ENCODE results near the gene ZMYND10.

ZMYND10 gene

DNA sequence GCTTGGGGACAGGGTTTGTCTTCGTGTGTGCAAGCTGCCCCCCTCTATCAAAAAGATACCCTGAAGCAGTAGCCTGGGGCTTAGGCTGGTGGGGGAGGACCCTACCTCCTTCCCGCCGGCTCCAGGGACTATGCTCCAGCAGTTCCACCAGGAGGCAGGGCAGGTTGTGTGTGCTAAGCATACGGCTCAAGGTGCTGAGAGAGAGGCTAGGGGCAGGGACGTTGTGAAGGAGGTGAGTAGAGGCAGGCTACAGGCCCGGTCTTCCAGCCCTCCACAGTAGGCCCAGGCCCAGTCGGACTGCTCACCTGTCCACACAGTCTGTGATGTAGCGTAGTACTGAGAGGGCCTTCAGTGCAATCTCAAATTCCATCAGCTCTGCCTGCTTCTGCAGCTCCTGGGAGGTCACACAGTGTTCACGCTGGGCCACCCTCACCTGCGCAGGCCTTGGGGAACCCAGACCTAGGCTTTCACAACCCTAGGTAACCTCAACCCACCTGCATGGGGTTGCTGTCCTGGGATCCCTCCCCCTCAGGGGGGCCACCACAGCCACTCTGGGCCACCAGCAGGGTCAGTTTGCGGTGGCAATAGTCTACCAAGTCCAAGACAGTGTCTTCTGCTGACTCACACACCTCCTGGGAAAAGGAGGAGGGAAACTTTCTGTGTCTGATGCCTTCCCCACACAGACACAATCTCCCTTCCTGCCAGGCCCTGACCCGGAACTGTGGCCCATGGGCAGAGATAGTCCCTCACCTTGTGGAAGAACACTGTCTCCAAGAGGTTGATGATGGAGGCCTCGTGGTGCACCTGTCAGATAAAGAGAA is 2.5 kb downstream of the ZMYND10 start:
- no peak for DNase-seq

DNA sequence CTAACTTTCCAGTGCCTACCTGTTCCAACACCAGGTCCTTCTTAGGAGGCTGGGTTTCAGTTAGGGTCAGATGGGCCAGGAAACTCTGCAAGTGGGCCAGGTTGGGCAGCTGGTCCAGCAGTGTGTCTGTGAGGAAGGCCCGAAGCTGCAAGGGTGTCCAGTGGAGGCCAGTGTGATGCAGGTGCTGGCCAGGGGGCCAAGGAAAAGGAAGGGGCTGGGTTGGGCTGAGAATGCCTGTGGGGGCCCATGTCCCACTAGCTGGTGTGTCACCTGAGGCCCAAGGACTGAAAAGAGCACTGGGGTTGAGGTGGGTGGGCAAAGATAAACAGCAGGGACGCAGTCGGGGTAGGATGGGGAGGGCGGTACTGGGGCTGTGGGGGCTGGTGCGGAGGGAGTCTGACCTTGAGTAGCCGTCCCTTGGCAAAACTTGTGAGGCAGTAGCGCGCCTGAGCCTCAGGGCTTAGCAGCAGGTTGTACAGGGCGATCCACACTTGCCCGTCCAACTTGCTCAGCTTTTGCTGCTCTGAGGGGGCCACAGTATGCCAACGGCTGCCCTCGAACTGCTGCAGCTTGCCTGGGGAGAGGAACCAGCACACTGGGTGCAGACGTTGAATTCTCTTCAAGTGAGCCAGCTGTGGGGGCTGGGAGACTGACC is 3.4 kb downstream of the ZMYND10 start:
- DNase-seq = no peak

DNA sequence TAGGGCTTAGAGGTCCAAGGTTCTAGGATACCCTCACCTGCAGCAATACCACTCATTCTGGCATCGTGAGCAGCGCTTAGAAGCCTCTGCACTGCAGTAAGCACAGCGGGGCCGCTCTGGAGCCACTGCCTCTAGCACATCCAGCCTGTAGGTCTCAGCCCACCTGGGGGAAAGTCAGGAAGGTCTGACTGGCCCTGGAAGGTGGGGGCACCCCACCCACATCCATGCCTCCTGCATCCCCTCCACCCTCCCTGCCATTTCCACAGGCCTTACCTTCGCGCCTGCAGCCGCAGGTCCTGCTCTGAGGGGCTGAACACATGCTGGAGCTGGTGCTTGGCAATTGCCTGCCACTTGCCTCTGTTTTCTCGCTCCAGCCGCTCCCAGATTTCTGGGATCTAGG is 4.0 kb downstream of the ZMYND10 start:
- no peak for DNase-seq

DNA sequence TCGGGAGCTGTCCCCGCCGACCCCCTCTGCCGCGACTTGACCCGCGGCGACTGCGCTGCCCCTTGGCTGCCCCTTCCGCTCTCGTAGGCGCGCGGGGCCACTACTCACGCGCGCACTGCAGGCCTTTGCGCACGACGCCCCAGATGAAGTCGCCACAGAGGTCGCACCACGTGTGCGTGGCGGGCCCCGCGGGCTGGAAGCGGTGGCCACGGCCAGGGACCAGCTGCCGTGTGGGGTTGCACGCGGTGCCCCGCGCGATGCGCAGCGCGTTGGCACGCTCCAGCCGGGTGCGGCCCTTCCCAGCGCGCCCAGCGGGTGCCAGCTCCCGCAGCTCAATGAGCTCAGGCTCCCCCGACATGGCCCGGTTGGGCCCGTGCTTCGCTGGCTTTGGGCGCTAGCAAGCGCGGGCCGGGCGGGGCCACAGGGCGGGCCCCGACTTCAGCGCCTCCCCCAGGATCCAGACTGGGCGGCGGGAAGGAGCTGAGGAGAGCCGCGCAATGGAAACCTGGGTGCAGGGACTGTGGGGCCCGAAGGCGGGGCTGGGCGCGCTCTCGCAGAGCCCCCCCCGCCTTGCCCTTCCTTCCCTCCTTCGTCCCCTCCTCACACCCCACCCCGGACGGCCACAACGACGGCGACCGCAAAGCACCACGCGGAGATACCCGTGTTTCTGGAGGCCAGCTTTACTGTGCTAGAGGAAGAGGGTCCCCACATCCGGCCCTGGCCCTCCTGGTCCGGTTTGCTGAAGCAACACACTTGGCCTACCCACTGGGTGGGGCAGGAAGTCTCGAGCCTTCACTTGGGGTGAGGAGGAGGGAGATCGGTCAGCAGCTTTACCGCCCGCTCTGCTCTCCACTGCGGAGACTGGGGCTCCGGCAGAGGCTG is 4.8 kb downstream of the ZMYND10 start, which contains the start of gene RASSF1:
RASSF1 (minus strand) TSS at position 389 of the 882 bp plus-strand sequence; CDS start at position 358, 31 bp downstream.
- DNase-seq = peak; percentile 87

DNA sequence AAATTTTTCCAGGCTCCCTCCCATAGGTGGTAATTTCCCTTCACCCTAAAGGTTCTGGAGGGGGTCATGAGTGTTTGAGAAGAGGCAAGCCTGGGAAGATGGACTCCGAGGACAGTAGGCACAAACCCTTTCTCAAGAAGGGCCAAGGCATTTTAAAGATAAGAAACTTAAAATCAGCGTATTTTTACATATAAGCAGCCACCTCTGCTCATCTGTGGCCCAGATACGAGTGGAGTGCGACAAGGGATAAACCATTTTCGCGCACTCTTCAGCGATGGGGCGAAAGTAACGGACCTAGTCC is 5.4 kb downstream of the ZMYND10 start:
- no peak for DNase-seq

DNA sequence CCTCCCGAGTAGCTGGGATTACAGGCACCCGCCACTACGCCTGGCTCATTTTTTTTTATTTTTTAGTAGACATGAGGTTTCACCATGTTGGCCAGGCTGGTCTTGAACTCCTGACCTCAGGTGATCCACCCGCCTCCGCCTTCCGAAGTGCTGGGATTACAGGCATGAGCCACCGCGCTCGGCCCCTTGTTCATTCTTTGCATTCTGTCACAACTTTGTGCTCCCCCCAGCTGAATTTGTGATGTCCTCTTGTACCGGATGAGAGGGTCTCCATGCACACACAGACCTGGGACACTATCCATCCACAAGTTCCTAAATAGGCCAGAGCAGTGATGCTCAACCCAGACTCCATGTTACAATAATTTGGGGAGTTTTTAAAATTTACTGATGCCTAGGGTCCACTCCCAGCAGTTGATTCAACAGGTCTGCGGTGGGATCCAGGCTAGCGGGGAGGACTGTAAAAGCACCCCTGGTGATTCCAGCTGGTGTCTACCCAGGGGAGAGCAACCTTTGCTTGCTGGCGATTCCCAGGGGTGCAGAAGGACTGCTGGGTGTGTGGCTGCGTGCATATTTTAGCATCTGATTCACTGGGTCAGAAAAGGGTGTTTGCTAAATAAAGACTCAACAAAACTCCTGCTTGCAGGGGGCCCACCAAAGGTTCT is 5.9 kb downstream of the ZMYND10 start:
- no peak for DNase-seq

DNA sequence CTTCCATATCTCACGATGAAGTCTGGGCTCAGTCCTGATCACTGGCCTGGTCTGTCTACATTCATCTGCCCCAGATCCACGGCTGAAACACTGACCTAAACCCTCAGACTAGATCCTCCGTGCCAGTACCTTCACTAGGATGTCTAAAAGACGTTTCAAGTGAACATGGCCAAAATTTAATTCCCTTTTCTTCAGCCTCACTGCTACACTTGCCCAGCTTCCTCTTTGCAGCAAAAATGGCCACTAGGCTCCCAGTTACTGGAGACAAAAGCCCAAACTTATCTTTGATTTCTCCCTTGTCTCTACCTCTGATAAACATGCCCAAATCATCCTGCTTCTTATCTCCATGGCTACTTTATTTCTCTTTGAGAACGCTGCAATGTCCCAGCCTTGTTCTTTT is 6.6 kb downstream of the ZMYND10 start:
- no peak for DNase-seq

DNA sequence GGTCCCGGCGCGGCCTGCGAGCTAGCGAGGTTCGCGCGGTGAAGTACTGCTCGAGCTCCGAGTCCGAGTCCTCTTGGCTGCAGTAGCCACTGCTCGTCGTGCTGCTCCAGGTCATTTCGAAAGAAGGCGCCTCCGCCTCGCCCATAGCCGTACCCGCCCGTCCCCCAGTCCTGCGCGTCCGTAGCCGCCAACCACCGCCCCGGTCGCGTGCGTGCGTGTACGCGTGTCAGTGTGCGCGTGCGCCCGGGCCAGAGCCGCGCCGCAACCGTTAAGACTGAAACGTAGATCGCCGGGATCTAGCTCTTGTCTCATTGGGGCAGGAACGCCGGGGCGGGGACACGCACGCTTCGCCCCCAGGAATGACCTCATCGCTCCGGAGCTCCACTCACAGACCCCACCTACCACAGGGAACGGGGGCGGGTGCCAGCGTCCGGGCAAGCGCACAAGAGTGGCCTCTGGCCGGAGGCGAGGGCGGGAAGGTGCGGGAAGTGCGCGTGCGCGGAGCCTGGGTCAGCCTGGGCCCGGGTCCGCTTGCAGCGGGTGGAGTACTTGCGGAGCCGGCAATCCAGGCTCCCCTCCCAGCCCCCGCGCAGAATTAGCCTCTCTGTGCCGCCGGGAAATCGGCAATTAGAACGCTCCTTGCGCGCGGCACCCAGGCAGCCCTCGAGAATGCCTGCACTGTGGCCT is 8.2 kb downstream of the ZMYND10 start:
- peak; percentile 99 for DNase-seq

DNA sequence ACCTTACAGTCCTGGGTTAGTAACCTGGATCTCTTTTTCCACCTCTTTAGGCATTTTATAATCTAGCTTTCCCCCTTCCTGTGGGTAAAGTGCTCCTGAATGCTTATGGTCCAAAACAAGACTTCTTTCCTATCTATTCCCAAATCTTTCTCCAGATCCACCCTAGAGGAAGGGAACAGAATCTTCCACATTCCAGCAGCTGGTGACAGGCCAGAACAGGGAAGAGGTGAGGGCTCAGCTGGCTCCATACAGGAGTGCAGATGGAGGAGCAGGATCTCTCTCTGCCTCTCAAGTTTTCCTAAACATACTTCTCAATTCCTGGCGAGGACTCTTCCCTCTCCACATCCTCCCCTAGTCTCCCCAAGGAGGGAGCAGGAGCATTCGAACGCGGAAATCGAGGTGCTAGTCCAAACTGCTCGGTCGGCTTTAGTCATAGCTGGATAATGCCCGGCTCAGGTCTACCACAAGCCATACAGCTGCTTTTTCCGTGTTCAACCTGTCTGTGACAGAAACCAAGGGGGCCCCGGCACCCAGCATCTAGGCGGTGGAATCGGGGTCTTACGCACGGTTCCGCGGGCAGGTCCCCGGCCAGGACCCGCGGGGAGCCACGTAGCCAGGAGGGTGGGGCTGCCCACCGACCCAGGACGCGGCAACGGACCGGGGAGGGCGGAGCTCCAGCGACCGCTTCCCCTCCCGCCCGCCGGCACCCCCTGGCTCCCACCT is 8.9 kb downstream of the ZMYND10 start:
- no peak for DNase-seq

DNA sequence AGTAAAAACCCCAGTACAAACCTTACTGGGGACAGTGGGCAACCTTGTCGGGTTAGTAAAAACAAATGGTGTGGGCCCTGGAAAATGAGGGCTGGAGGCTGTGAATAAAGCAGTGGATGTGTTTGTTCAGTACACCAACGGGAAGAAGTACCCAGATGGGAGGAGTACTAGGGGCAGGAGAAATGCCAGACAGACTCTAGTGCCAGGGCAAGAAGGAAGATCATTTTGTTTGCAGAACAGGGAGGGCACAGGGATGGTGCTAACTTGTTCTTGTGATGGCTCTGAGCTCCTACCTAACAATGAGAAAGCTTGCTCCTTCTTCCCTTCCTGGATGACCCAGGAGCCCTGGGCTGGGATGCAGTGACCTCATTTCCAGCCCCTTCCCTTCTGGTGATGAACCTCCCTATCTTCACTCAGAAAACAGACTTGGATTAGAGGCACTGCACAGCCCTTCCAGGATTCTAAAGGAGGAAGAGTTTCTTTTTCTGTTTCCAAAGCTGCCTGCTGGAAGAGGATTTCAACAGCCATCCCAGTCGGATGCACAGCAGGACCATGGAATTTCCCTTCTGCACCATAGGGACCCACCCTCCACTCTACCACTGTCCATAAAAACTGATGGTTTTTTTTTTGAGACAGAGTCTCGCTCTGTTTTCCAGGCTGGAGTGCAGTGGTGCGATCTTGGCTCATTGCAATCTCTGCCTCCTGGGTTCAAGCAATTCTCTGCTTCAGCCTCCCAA is 11.0 kb downstream of the ZMYND10 start:
- no peak for DNase-seq

DNA sequence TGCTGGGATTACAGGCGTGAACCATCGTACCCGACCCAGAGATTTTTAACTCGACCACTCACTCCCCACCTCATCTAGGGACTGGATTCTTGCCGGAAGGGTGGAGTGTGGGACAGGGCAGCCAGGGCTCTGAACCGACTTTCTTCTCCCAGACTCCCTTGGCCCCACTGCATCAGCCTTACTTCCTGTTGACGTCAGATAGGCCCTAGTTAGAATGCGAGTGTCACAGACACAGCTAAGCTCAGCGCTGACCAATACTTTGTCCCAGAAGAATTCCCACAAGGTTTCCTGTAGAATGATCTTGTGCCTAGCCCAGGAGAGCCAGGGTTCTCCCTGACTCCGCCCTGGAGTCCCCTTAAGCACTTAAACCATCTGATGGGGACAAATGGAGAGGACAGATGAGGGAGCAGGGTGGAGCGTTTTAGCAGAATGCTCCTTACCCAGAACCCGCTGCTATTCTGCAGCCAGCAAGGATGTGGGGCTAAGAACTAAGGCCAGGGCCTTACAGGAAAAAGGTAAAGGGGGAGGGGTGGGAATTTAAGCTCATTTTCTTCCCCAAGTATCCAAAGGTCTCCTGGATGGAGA is 11.7 kb downstream of the ZMYND10 start:
- DNase-seq = no peak

DNA sequence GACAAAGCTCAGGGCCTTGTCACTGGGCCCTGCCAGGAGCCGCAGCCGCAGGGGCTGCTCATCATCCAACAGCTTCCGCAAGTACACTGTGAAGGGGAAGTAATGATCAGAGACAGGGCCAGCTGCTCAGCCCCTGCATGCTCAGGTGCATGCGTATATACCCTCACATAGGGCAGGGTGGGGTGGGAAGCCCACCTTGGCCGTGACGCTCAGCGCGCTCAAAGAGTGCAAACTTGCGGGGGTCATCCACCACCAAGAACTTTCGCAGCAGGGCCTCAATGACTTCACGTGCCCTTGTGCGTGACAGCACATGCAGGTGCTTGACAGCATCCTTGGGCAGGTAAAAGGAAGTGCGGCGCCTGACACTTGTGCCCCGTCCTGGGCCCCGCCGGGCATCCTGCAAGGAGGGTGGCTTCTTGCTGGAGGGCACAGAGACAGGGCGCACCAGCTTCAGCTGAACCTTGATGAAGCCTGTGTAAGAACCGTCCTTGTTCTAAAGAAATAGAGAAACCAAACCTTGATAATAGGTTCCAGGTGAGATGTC is 14.1 kb downstream of the ZMYND10 start:
- DNase-seq = no peak

DNA sequence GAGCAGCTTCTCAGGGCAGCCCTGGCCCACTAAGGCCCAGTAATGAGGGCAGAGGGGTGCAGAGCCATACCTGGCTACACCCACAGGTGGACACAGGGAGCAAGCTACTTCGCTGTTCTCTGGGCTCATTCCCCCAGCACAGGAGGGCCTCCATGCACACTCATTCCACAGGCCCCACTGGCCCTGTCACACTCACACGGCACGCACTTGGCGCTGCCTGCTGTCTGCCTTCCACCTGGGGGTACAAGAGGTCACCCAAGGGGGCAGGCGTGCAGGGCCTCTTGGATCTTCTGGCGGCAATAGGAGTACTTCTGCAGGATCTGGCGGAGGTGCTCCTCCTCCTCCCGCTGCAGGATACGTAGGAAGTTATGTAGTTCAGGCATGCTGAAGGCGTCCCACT is 15.2 kb downstream of the ZMYND10 start:
- no peak for DNase-seq

DNA sequence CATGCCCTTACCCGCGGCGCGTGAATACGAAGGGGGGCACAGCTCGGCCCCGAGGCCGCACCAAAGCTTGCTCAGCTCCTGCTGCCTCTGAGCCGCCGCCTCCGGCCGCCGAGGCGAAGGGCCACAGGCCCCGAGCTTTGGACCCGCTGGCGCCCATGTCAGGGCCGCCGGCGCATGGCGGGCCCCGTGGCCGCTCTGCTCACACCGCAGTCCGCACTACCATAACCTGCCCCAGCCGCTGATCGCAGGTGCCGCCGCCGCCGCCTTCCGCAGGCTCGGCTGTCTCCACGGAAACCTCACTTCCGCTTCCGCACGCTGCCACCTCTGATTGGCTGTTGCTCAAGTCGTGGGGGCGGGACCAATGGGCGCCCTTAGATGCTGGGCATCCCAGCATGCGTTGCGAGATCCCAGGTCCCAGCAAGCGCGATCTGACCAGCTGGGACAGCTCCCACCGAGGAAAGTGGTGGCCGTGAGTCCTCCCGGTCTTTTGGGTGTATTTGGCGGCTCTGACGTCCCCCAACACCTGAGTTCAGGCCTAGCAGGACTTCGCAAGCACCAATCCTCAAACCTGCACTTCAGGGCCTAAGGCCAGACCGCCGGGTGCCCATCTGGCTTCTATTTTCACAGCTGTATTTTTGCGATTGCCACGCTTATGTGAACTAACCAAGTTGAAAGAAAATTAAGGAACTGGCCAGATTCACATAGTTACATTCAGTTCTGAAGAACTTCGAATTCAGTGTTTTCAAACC is 17.4 kb downstream of the ZMYND10 start, which contains the start of gene TUSC2:
TUSC2 (minus strand) TSS at position 281 of the 749 bp plus-strand sequence; CDS start at position 157, 124 bp downstream.
- DNase-seq = peak; percentile 96

DNA sequence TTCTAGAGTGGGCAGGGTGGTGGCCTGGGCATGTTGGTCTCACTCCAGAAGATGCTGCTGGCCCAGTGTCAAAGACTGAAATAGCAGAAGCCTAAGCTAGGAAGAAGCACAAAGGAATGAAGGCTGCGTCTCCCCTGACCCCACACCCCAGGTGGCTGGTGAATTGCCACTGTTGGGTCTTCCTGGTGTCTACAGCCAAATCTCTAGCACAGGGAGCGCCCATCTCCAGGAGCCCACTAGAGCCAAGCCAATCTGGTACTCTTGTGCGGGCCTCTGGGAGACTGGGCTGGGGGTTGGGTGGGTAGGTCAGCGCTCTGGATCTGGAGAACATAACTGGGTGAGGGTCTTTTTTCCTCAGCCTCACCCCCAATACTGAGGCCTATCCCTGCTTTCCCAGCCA is 18.4 kb downstream of the ZMYND10 start:
- peak; percentile 21 for DNase-seq

DNA sequence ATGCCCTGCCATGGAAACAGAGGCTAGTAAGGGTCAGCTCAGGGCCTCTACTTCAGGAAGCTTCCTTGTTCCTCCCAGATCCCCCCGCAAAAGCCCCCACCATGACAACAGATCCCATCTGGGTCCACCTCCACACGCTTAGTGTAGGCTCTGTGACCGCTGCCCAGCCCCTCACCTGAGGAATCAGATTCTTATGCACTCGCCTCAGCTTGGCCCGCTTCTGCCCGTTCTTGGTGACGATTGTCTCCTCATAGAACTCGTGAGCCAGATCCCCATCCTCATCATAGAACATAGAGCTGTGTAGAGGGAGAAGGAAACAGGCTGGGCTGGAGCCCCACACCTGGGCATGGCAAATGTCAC is 19.4 kb downstream of the ZMYND10 start:
- no peak for DNase-seq

DNA sequence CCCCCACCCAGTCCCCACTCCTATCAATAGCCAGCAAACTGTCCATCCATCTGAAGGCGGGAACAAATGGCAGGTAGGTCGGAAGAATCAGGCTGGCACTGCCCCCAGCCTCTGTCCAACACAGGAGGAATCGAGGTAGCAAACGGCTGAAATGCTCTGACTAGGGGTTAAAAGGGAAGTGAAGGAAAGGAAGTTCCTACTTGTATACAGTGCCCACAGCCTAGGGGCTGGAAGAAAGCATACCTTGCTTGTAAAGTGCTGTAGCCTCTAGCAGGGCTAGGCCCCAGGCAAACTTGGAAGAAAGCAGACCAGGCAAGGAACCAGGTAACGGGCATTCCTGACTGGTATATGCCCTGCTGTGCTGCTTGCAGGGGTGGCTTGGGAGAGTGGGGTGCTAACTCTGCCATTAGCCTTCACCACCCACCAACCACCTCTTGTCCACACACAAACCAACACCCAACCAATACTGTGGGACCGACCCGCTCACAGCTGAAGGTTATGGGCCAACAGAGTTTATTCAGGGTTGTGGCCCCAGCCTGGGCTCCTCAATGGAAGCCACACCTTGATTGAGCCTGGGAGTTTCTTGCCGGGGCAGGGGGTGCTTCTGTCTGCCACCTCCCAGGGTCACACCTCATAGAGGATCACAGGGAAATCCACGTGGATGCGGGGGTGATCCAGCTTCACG is 19.9 kb downstream of the ZMYND10 start:
- DNase-seq = peak; percentile 25

DNA sequence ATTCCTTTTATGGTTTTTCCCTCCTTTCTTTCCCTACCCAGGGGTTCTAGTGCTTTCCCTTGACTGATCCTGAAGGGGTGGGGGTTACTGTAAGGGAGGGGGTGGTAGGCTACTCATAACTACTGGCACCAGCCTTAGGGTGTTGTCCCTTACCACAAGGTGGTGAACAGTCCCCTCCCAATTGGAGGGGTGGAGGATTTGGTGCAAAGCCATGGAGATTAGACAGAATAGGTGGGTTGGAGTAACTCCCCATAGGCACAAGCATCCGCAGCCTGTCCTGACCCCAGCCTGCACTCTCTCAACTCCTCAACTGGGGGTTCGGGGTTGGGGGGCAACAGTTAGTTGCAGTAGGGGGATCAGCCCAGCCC is 20.4 kb downstream of the ZMYND10 start:
- DNase-seq = peak; percentile 20
